ENCODE measurements around the gene NUP98. TPM values are rescaled to one million over a fixed set of nuclear protein-coding genes. Genes with fewer than 3 reads are reported as not detected.
A peak's percentile ranks its signal among the peaks of the same experiment; 100 is the strongest.

The NUP98 gene
- total RNA-seq, 1 experiment from 2014 or later = 98.4 TPM

- TF ChIP-seq ZBTB33 (IDR thresholded peaks at IDR 0.05; ENCODE audit: extremely low read depth, insufficient replicate concordance, low read length) (no peak), JUND (IDR thresholded peaks at IDR 0.05) (no peak), ZFX (IDR thresholded peaks at IDR 0.05) (no peak), EGR1 (IDR thresholded peaks at IDR 0.05; ENCODE audit: low read depth) (no peak), ZNF274 (IDR thresholded peaks at IDR 0.05; ENCODE audit: low read depth, low read length) (no peak), RAD21 (IDR thresholded peaks at IDR 0.05; ENCODE audit: low read depth) (no peak), EZH2phosphoT487 (IDR thresholded peaks at IDR 0.05; ENCODE audit: borderline replicate concordance) (no peak)
These were observed 12.2 kb upstream of the NUP98 start (continued) for GRCh38 chr11:3809624-3809928.

DNA sequence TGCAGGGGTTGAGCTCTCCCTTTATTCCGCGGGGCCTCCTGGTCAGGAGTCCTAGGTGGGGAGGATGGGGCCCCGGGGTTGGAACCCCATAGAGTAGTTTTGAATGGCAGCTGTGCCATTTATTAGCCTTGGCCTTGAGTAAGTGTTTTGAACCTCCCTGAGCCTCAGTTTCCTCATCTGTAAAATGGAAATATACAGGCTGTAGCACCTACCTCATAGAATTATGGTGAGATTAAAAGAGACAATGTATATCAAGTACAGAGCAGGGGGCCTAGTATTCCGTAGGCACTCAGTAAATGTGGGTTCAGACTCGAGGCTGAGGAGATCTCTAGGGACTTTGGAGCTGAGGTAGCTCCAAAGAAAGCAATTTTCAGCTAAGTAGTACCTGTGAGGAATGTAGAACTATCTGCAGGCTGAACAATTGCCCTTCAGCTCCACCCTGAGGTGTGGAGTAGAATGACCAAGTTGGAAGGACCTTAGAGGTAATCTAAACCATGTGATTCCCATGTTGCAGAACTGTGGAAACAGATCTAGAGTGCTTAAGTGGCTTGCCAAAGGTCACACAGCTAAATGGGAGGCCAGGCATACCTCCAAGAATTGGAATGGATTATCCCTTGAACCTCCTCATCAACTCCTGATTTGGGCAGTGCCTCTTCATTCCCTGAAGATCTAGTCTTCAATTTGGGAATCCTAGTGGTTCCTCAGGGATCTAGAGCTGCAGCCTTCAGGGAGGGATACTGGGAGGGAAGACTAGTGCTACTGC lies 11.7 kb upstream of the NUP98 start:
- Histone ChIP-seq H3K9me3 (ENCODE audit: control insufficient read depth in 1 of 2, insufficient read depth in 1 of 2, low read depth in 1 of 2, low read length in 2 of 2) (no peaks in the 10 kb centered on the region), H3K9ac (ENCODE audit: low read length) (peak overlapping the region; percentile 81), H3K27me3 (ENCODE audit: insufficient read depth, low read length) (no peaks in the 10 kb centered on the region), H3K4me1 (ENCODE audit: control insufficient read depth in 1 of 2, insufficient read depth in 2 of 2, low read length in 2 of 2) (peaks cover 5 to 23% of the 10 kb centered on the region in 2 experiments; a peak in 3 of 4 replicates), H3K4me3 (replicated peaks in 1 of 2; ENCODE audit: low read depth in 1 of 2, low read length in 2 of 2) (peak overlapping the region; percentile 81 to 85), H3K36me3 (ENCODE audit: control insufficient read depth in 1 of 2, insufficient read depth in 2 of 2, low read length in 2 of 2) (no peaks in the 10 kb centered on the region; a peak in 1 of 4 replicates), H3K4me2 (ENCODE audit: low read length) (peak overlapping the region; percentile 90), H3K27ac (ENCODE audit: low read depth, low read length) (peak overlapping the region; percentile 43), H3K9me2 (ENCODE audit: insufficient read depth) (no peaks in the 10 kb centered on the region), H4K20me1 (ENCODE audit: insufficient read depth) (no peaks in the 10 kb centered on the region), H3K79me2 (ENCODE audit: insufficient read depth, low read length) (no peaks in the 10 kb centered on the region), H2AFZ (ENCODE audit: low read depth, low read length, poor library complexity, severe bottlenecking) (peak overlapping the region; percentile 50)
- DNase-seq (ENCODE audit: low read depth, low spot score) (peak; percentile 62), ATAC-seq (peak; percentile 78)
- intact Hi-C loops (cut with micrococcal nuclease) = loop anchor here (1.0 kb wide), 1 partner anchor 263 kb away; no protein-coding TSS in a partner anchor
- RAD21 ChIA-PET (ENCODE audit: low non-redundant PET in 1 of 2, low total read pairs in 2 of 2, uncharacterized antibody in 2 of 2, unreplicated experiment in 2 of 2) = no interaction called here
- CTCF ChIA-PET = interaction anchor here (0.6 to 3.3 kb wide), 9 partner anchors 11 to 264 kb away, joined by 3 to 22 read pairs (median 6); partner anchors contain the start of genes NUP98 and STIM1
- POLR2A ChIA-PET = interaction anchor here (1.1 to 2.0 kb wide), 3 partner anchors 10 to 15 kb away, joined by 3 to 7 read pairs (median 3); partner anchors contain the start of gene NUP98
- TF ChIP-seq MAX (IDR thresholded peaks at IDR 0.05) = peak; percentile 57
- peak; percentile 77 for TF ChIP-seq RAD21 (IDR thresholded peaks at IDR 0.05; ENCODE audit: low read depth)
- 0 out of 2 replicates have a peak, but pooled peaks have one; percentile 21 for TF ChIP-seq CBX3 (IDR thresholded peaks at IDR 0.05; ENCODE audit: low read depth)
- no peak for TF ChIP-seq POLR2A (IDR thresholded peaks at IDR 0.05; ENCODE audit: borderline replicate concordance, extremely low read depth, insufficient read depth, insufficient read length)
- peak; percentile 46 to 67 (median 58); a peak in 5 of 6 replicates for TF ChIP-seq CTCF (IDR thresholded peaks at IDR 0.05 in 2 of 3, conservative IDR thresholded peaks at IDR 0.05 in 1 of 3; ENCODE audit: borderline replicate concordance in 1 of 3, insufficient read depth in 1 of 3, low read depth in 2 of 3, low read length in 2 of 3)
- TF ChIP-seq SP1 (IDR thresholded peaks at IDR 0.05; ENCODE audit: low read depth) = no peak
- peak; percentile 14; the same call in 1 of the 2 replicates for TF ChIP-seq POLR2AphosphoS5 (IDR thresholded peaks at IDR 0.05; ENCODE audit: low read depth, low read length)
- BruUV-seq (replicated peaks) = TSS peak; percentile 53

Data from HCT116 (cell line).